H1 (cell line): Measurements from ENCODE around the gene RPN2. TPM values are rescaled to one million over a fixed set of nuclear protein-coding genes. Genes with fewer than 3 reads are reported as not detected.

Experiments
- GABPA ChIP-seq: IDR thresholded peaks from 2 replicates; pipeline ENCODE4 v1.6.1; 2011; ENCODE audit warnings: mild to moderate bottlenecking, low read length, moderate library complexity, borderline replicate concordance; ENCODE audit not compliant: insufficient read depth
- KDM1A ChIP-seq: fragments of 200-600, 300-600 bp; sonication (generic); IDR thresholded peaks from 2 replicates; pipeline ENCODE4 v1.7.1; 2016; ENCODE audit warnings: mild to moderate bottlenecking, low read length, borderline replicate concordance
- SP1 ChIP-seq: IDR thresholded peaks from 2 replicates; pipeline ENCODE4 v1.6.1; 2011; ENCODE audit warnings: low read depth, low read length
- SP2 ChIP-seq: IDR thresholded peaks from 2 replicates; pipeline ENCODE4 v1.6.1; 2012; ENCODE audit warnings: mild to moderate bottlenecking, low read length, inconsistent platforms
- polyA plus RNA-seq, 7 experiments: library from polyadenylated mRNA; depleted of rRNA in 3 of 7; stranded (reverse) in 5 of 7; unstranded in 2 of 7; fragments of >200 nt in 5 of 7; fragments of 200-250 nt in 2 of 7; gene quantifications; 1 replicate in 5 of 7; 2 replicates in 1 of 7; 4 replicates in 1 of 7; pipeline versions ENCODE4 v1.2.1 to v1.2.3, GENCODE V29; 2011 to 2013; ENCODE audit warnings: missing spikeins in 2 of 7, mixed read lengths in 2 of 7
- total RNA-seq: library from RNA; stranded (reverse); fragmentation: NEBNext Ultra II Directional; extraction: Animal tissue kit (Norgen Biotek cat#: 25700); gene quantifications from 2 replicates; pipeline ENCODE4 v1.2.1, GENCODE V29; 2021
- TF ChIP-seq, protein P1 (sequence below): IDR thresholded peaks from 2 replicates; pipeline ENCODE4 v1.6.1; 2012; ENCODE audit warnings: inconsistent platforms

RPN2 gene
- total and polyA plus RNA-seq, 2 of the 8 experiments (the other 6 are each of a cell fraction or from before 2014, with no cell fraction given) = 236 to 379 TPM

DNA sequence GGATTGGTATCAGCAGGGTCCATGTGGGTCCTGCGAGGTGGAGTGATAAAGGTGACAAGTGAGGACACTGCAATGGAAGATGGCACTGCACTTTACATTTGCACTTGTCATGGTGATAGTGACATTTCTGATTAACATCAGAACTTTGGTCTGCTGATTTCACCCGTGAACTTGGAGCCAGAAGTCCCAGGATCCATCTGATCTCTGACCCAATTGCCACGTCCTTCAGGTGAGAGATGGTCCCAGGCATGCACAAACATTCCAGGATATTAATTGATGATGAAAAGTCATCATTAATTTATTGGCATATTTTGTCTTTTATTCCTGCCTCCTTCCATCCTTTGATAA lies 92.3 kb downstream of the RPN2 start (continued):
- TF ChIP-seq, protein P1, sequence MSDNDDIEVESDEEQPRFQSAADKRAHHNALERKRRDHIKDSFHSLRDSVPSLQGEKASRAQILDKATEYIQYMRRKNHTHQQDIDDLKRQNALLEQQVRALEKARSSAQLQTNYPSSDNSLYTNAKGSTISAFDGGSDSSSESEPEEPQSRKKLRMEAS = no peak
- TF ChIP-seq GABPA (no peak), SP2 (no peak), KDM1A (no peak), SP1 (no peak)
